OCI-LY3 (cell line): ENCODE data around the gene PTDSS2.

Source experiments
- H2AFZ ChIP-seq: fragments of 200-600, 300-600 bp; shearing (Covaris generic); 2 replicates; pipeline ENCODE4 v1.6.0; 2014; ENCODE audit warnings: antibody characterized with exemption, low read depth, low read length
- H3K27ac ChIP-seq: fragments of 200-600, 300-600 bp; sonication (generic); 2 replicates; pipeline ENCODE4 v1.5.1; 2014; ENCODE audit warnings: mild to moderate bottlenecking, low read length, moderate library complexity, mixed read lengths
- H3K27me3 ChIP-seq: fragments of 200-600, 300-600 bp; sonication (generic); 2 replicates; pipeline ENCODE4 v1.6.1; 2014; ENCODE audit warnings: low read depth, low read length, mixed read lengths
- H3K36me3 ChIP-seq: fragments of 200-600, 300-600 bp; sonication (generic); replicated peaks from 2 replicates; pipeline ENCODE3; 2014; ENCODE audit warnings: low read depth, low read length, mixed read lengths
- H3K4me1 ChIP-seq: fragments of 300-600, 200-600 bp; sonication (generic); 2 replicates; pipeline ENCODE4 v1.6.1; 2014; ENCODE audit warnings: low read length, mixed read lengths
- H3K4me2 ChIP-seq: fragments of 200-600, 300-600 bp; sonication (generic); 2 replicates; pipeline ENCODE4 v1.6.1; 2014; ENCODE audit warnings: low read length, mixed read lengths
- H3K4me3 ChIP-seq: fragments of 300-600, 200-600 bp; sonication (generic); 2 replicates; pipeline ENCODE4 v1.5.1; 2014; ENCODE audit warnings: antibody characterized with exemption, mild to moderate bottlenecking, low read length, moderate library complexity
- H3K79me2 ChIP-seq: fragments of 300-600, 200-600 bp; shearing (Covaris generic); 2 replicates; pipeline ENCODE4 v1.6.1; 2014; ENCODE audit warnings: mild to moderate bottlenecking, low read length, mixed read lengths
- H3K9ac ChIP-seq: fragments of 300-600, 200-600 bp; shearing (Covaris generic); 2 replicates; pipeline ENCODE4 v1.6.0; 2014; ENCODE audit warnings: mild to moderate bottlenecking, low read length, moderate library complexity
- H3K9me3 ChIP-seq: fragments of 200-600, 300-600 bp; shearing (Covaris generic); 2 replicates; pipeline ENCODE4 v1.6.1; 2014; ENCODE audit warnings: low read length, mixed read lengths; ENCODE audit not compliant: insufficient read depth
- H4K20me1 ChIP-seq: fragments of 200-600, 300-600 bp; sonication (generic); 2 replicates; pipeline ENCODE4 v1.6.1; 2016; ENCODE audit warnings: low read length, mixed read lengths; ENCODE audit not compliant: insufficient read depth
- CTCF ChIP-seq: fragments of 200-600, 300-600 bp; sonication (generic); IDR thresholded peaks from 2 replicates; pipeline ENCODE4 v1.5.1; 2014; ENCODE audit warnings: antibody characterized with exemption, low read length, low read depth
- EZH2phosphoT487 ChIP-seq: fragments of 200-600 bp; shearing (Covaris generic); IDR thresholded peaks from 2 replicates; pipeline ENCODE4 v1.6.1; 2018; ENCODE audit warnings: antibody characterized with exemption, mixed run types, low read depth

The PTDSS2 gene

GRCh38 chr11:520428-521176, 70.5 kb downstream of the PTDSS2 start:
- TF ChIP-seq EZH2phosphoT487: no peak
- TF ChIP-seq CTCF: no peak
- Histone ChIP-seq H3K4me3 (no peak overlapping the region), H4K20me1 (no peaks in the 10 kb centered on the region), H3K79me2 (no peaks in the 10 kb centered on the region), H3K4me1 (no peaks in the 10 kb centered on the region), H3K36me3 (peaks cover 10% of the 10 kb centered on the region), H3K4me2 (no peak overlapping the region), H2AFZ (no peak overlapping the region), H3K27ac (no peak overlapping the region), H3K27me3 (no peaks in the 10 kb centered on the region), H3K9me3 (no peaks in the 10 kb centered on the region), H3K9ac (no peak overlapping the region)

GRCh38 chr11:521177-521688, 71.2 kb downstream of the PTDSS2 start:
- Histone ChIP-seq H3K27ac (no peak overlapping the region), H3K4me1 (no peaks in the 10 kb centered on the region), H3K36me3 (peaks cover 9% of the 10 kb centered on the region), H4K20me1 (no peaks in the 10 kb centered on the region), H2AFZ (no peak overlapping the region), H3K4me3 (no peak overlapping the region), H3K4me2 (no peak overlapping the region), H3K27me3 (no peaks in the 10 kb centered on the region), H3K9ac (no peak overlapping the region), H3K79me2 (no peaks in the 10 kb centered on the region), H3K9me3 (no peaks in the 10 kb centered on the region)
- TF ChIP-seq CTCF (no peak), EZH2phosphoT487 (no peak)

GRCh38 chr11:526192-526591, 76.1 kb downstream of the PTDSS2 start:
- H3K9ac ChIP-seq: no peak overlapping the region
- H3K9me3 ChIP-seq: no peaks in the 10 kb centered on the region
- no peak overlapping the region for H3K27ac ChIP-seq
- TF ChIP-seq EZH2phosphoT487 (no peak), CTCF (no peak)
- no peaks in the 10 kb centered on the region for H3K27me3 ChIP-seq
- H3K79me2 ChIP-seq: no peaks in the 10 kb centered on the region
- H4K20me1 ChIP-seq: no peaks in the 10 kb centered on the region
- H3K4me1 ChIP-seq: no peaks in the 10 kb centered on the region
- no peak overlapping the region for H2AFZ ChIP-seq
- H3K4me3 ChIP-seq: no peak overlapping the region
- H3K36me3 ChIP-seq: peaks cover 3% of the 10 kb centered on the region
- no peak overlapping the region for H3K4me2 ChIP-seq

GRCh38 chr11:528166-528814, 78.2 kb downstream of the PTDSS2 start:
- Histone ChIP-seq H2AFZ (no peak overlapping the region), H3K4me3 (no peak overlapping the region), H3K27me3 (no peaks in the 10 kb centered on the region), H3K27ac (no peak overlapping the region), H3K9ac (no peak overlapping the region), H4K20me1 (no peaks in the 10 kb centered on the region), H3K4me1 (no peaks in the 10 kb centered on the region), H3K36me3 (peaks cover 3% of the 10 kb centered on the region), H3K4me2 (no peak overlapping the region), H3K79me2 (no peaks in the 10 kb centered on the region), H3K9me3 (no peaks in the 10 kb centered on the region)
- TF ChIP-seq EZH2phosphoT487 (no peak), CTCF (no peak)
